ENCODE data around the gene CGNL1.

- TF ChIP-seq POLR2A (IDR thresholded peaks at IDR 0.05; ENCODE audit: low read depth), result no peak
- no peak for TF ChIP-seq CTCF (IDR thresholded peaks at IDR 0.05)
Observed at GRCh38 chr15:57583720-57584119, 207.4 kb downstream of the CGNL1 start.

All from esophagus muscularis mucosa (tissue), 3 donors.